Measurements from ENCODE around the gene GRIN3A. TPM values are rescaled to one million over a fixed set of nuclear protein-coding genes. Genes with fewer than 3 reads are reported as not detected.

Gene GRIN3A
- total RNA-seq, 1 experiment from 2014 or later = not detected

GRCh38 chr9:101778332-101778731 lies 39.9 kb upstream of the GRIN3A start:
- H2BK12ac ChIP-seq (ENCODE audit: insufficient read length, low read depth, low read length) = no peak overlapping the region
- no peak overlapping the region for H4K8ac ChIP-seq (replicated peaks; ENCODE audit: insufficient read length, low read depth, low read length)
- H3K27ac Mint-ChIP-seq = no peak overlapping the region
- no peaks in the 10 kb centered on the region for H3K27me3 ChIP-seq (ENCODE audit: insufficient read depth, low read length)
- H3K9me3 Mint-ChIP-seq = peaks cover 0 to 3% of the 10 kb centered on the region in 2 experiments; a peak in 1 of 5 replicates
- no peak overlapping the region for H4K5ac ChIP-seq (ENCODE audit: insufficient read length, low read depth, low read length)
- no CpG with 5 or more reads among the region's 4 CpGs for WGBS (ENCODE audit: extremely low coverage, insufficient read length, low lambda C conversion rate)
- no peaks in the 10 kb centered on the region for H3K79me1 ChIP-seq (ENCODE audit: insufficient read depth, low read depth, low read length, poor library complexity, severe bottlenecking)
- H3K4ac ChIP-seq (ENCODE audit: low read depth, low read length) = no peak overlapping the region
- H3K23ac ChIP-seq (ENCODE audit: insufficient read length, low read depth, low read length) = no peak overlapping the region
- TF ChIP-seq CTCF (conservative IDR thresholded peaks at IDR 0.05) = no peak
- H3K4me2 ChIP-seq (ENCODE audit: insufficient read depth, insufficient read length, low read length) = no peak overlapping the region
- H2AFZ ChIP-seq (ENCODE audit: low read length) = no peak overlapping the region
- H3K56ac ChIP-seq (ENCODE audit: insufficient read length, low read depth, low read length) = no peak overlapping the region
- H3K14ac ChIP-seq (ENCODE audit: insufficient read depth, low read length) = no peak overlapping the region
- H4K20me1 ChIP-seq (ENCODE audit: control insufficient read depth, insufficient read depth, insufficient read length) = no peaks in the 10 kb centered on the region
- no peak for DNase-seq
- H2BK20ac ChIP-seq (ENCODE audit: low read depth, low read length, poor library complexity, severe bottlenecking) = no peak overlapping the region
- H3K9me3 ChIP-seq (ENCODE audit: control insufficient read depth, low read depth, low read length) = no peaks in the 10 kb centered on the region
- no peak overlapping the region for H2BK5ac ChIP-seq (ENCODE audit: insufficient read length, low read length)
- H2AK5ac ChIP-seq (ENCODE audit: insufficient read length, low read length) = no peak overlapping the region
- H2BK15ac ChIP-seq (ENCODE audit: low read depth, low read length) = no peak overlapping the region
- H3K18ac ChIP-seq (ENCODE audit: insufficient read length, low read depth, low read length) = no peak overlapping the region
- H3K36me3 Mint-ChIP-seq (ENCODE audit: insufficient read depth in 1 of 3, low read depth in 3 of 3) = no peaks in the 10 kb centered on the region
- H3K4me3 Mint-ChIP-seq = no peak overlapping the region; a peak in 1 of 5 replicates
- no peak overlapping the region for H3K9ac ChIP-seq (ENCODE audit: extremely low read depth, insufficient read length, low read length)
- H3K27me3 Mint-ChIP-seq (ENCODE audit: low read depth) = no peaks in the 10 kb centered on the region
- no peak overlapping the region for H2BK120ac ChIP-seq (ENCODE audit: low read depth, low read length, poor library complexity, severe bottlenecking)
- no peaks in the 10 kb centered on the region for H3K79me2 ChIP-seq (ENCODE audit: insufficient read depth, low read length)
- no peaks in the 10 kb centered on the region for H3K4me1 ChIP-seq (ENCODE audit: insufficient read depth, low read length)
- no peak overlapping the region for H3T11ph ChIP-seq (ENCODE audit: low read length)
- H3K27ac ChIP-seq (ENCODE audit: insufficient read length, low read depth, low read length) = no peak overlapping the region
- peaks cover 0 to 3% of the 10 kb centered on the region in 2 experiments; a peak in 1 of 4 replicates for H3K4me1 Mint-ChIP-seq
- no peaks in the 10 kb centered on the region for H3K23me2 ChIP-seq (ENCODE audit: insufficient read length, low read depth, low read length, poor library complexity, severe bottlenecking)
- no peak overlapping the region for H4K91ac ChIP-seq (ENCODE audit: insufficient read length, low read depth, low read length)

All from H9 (cell line).